HepG2 (cell line): ENCODE measurements around the gene ANKRD11. TPM values are rescaled to one million over a fixed set of nuclear protein-coding genes. Genes with fewer than 3 reads are reported as not detected.

Experiments
- AKAP8 ChIP-seq: sonication (generic); formaldehyde crosslinking; IDR thresholded peaks from 2 replicates; pipeline ENCODE4 v1.5.1; 2020; ENCODE audit warnings: mild to moderate bottlenecking, missing genetic modification reagents
- CBX1 ChIP-seq: IDR thresholded peaks from one replicate; pipeline ENCODE4 v1.6.1; 2016; ENCODE audit warnings: antibody characterized with exemption, low read depth
- CBX2 ChIP-seq, 2 experiments: fragments of 200-600 bp in 1 of 2; sonication (generic); formaldehyde crosslinking in 1 of 2; IDR thresholded peaks; 2 replicates each; pipeline versions ENCODE4 v1.7.0 to v1.8.1; 2018 to 2022; ENCODE audit warnings: low read depth in 2 of 2, low read length in 1 of 2, mild to moderate bottlenecking in 1 of 2, missing genetic modification reagents in 1 of 2
- CREM ChIP-seq, 2 experiments: sonication (generic) in 1 of 2; formaldehyde crosslinking in 1 of 2; IDR thresholded peaks; 2 replicates each; pipeline versions ENCODE4 v1.4.0 to v1.6.1; 2016 to 2020; ENCODE audit warnings: antibody characterized with exemption in 1 of 2, mild to moderate bottlenecking in 1 of 2, missing genetic modification reagents in 1 of 2
- GABPB1 ChIP-seq: IDR thresholded peaks from 2 replicates; pipeline ENCODE4 v1.6.1; 2016; ENCODE audit warnings: mild to moderate bottlenecking, missing genetic modification reagents, moderate library complexity, missing compliant biosample characterization
- HES4 ChIP-seq: sonication (generic); formaldehyde crosslinking; IDR thresholded peaks from 2 replicates; pipeline ENCODE4 v1.9.0; 2021; ENCODE audit warnings: mild to moderate bottlenecking, missing genetic modification reagents, borderline replicate concordance
- HNF1B ChIP-seq: sonication (generic); formaldehyde crosslinking; IDR thresholded peaks from 2 replicates; pipeline ENCODE4 v1.5.1; 2020; ENCODE audit warnings: mild to moderate bottlenecking, moderate library complexity, missing genetic modification reagents
- HNRNPLL ChIP-seq: fragments of 200-400 bp; formaldehyde crosslinking; IDR thresholded peaks from 2 replicates; pipeline ENCODE4 v1.6.1; 2017; ENCODE audit warnings: mild to moderate bottlenecking, low read depth, low read length; ENCODE audit not compliant: poor library complexity, severe bottlenecking
- IRF1 ChIP-seq: sonication (generic); formaldehyde crosslinking; IDR thresholded peaks from 2 replicates; pipeline ENCODE4 v1.4.0; 2020; ENCODE audit warnings: low read depth, mild to moderate bottlenecking, missing genetic modification reagents
- JUNB ChIP-seq: sonication (generic); formaldehyde crosslinking; IDR thresholded peaks from 2 replicates; pipeline ENCODE4 v1.8.0; 2022; ENCODE audit warnings: missing genetic modification reagents, mild to moderate bottlenecking, borderline replicate concordance
- PHF5A ChIP-seq: IDR thresholded peaks from one replicate; pipeline ENCODE4 v1.6.1; 2018; ENCODE audit warnings: low read depth, missing genetic modification reagents; ENCODE audit not compliant: unreplicated experiment
- POLR2AphosphoS5 ChIP-seq: IDR thresholded peaks from 2 replicates; pipeline ENCODE4 v1.6.1; 2012; ENCODE audit warnings: low read depth, low read length
- SALL2 ChIP-seq: sonication (generic); formaldehyde crosslinking; IDR thresholded peaks from 2 replicates; pipeline ENCODE4 v1.8.1; 2023; ENCODE audit warnings: mild to moderate bottlenecking, missing genetic modification reagents, inconsistent platforms
- SPEN ChIP-seq: sonication (generic); formaldehyde crosslinking; IDR thresholded peaks from 2 replicates; pipeline ENCODE4 v1.5.1; 2020; ENCODE audit warnings: low read depth, mild to moderate bottlenecking, missing genetic modification reagents
- TBX2 ChIP-seq: sonication (generic); formaldehyde crosslinking; IDR thresholded peaks from 2 replicates; pipeline ENCODE4 v1.5.0; 2020; ENCODE audit warnings: missing genetic modification reagents, mild to moderate bottlenecking, borderline replicate concordance
- ZEB1 ChIP-seq: IDR thresholded peaks from 2 replicates; pipeline ENCODE4 v1.6.1; 2012; ENCODE audit warnings: mild to moderate bottlenecking, low read depth, inconsistent platforms; ENCODE audit not compliant: insufficient replicate concordance
- ZNF10 ChIP-seq: sonication (generic); formaldehyde crosslinking; IDR thresholded peaks from 2 replicates; pipeline ENCODE4 v1.4.0; 2020; ENCODE audit warnings: mild to moderate bottlenecking, low read depth, missing genetic modification reagents, borderline replicate concordance
- ZNF280B ChIP-seq: sonication (generic); formaldehyde crosslinking; IDR thresholded peaks from 2 replicates; pipeline ENCODE4 v1.5.0; 2020; ENCODE audit warnings: missing genetic modification reagents, mild to moderate bottlenecking, borderline replicate concordance
- ZNF639 ChIP-seq: conservative IDR thresholded peaks from 2 replicates; pipeline ENCODE4 v1.6.1; 2018; ENCODE audit warnings: missing genetic modification reagents
- ZNF75D ChIP-seq: sonication (generic); formaldehyde crosslinking; IDR thresholded peaks from 2 replicates; pipeline ENCODE4 v1.8.1; 2023; ENCODE audit warnings: missing genetic modification reagents, mild to moderate bottlenecking, borderline replicate concordance
- ZNF780A ChIP-seq: sonication (generic); formaldehyde crosslinking; IDR thresholded peaks from 2 replicates; pipeline ENCODE4 v1.8.0; 2022; ENCODE audit warnings: mild to moderate bottlenecking, missing genetic modification reagents, moderate library complexity
- ZNF781 ChIP-seq: sonication (generic); formaldehyde crosslinking; IDR thresholded peaks from 2 replicates; pipeline ENCODE4 v1.5.1; 2020; ENCODE audit warnings: borderline replicate concordance, mild to moderate bottlenecking, missing genetic modification reagents; ENCODE audit errors: not compliant biosample characterization
- polyA plus RNA-seq, 8 experiments: library from polyadenylated mRNA; depleted of rRNA in 3 of 8; stranded (reverse) in 7 of 8; unstranded in 1 of 8; fragments of >200 nt; fragmentation: Illumina TruSeq in 4 of 8; extraction: Trizol in 4 of 8; gene quantifications; 2 replicates each; pipeline versions ENCODE4 v1.2.1 to v1.2.3, GENCODE V29; 2011 to 2016; ENCODE audit warnings: low read depth in 4 of 8, missing spikeins in 1 of 8, mixed read lengths in 1 of 8; ENCODE audit not compliant: insufficient read depth in 1 of 8
- total RNA-seq, 5 experiments: library from RNA; depleted of rRNA; stranded (reverse); fragments of >200 nt; fragmentation: Illumina TruSeq; extraction: Trizol; gene quantifications; 2 replicates each; pipeline ENCODE4 v1.2.3, GENCODE V29; 2016; ENCODE audit warnings: low read depth in 1 of 5

Gene ANKRD11
- total and polyA plus RNA-seq, 2 of the 13 experiments (the other 11 are each of a cell fraction or from before 2014, with no cell fraction given): 21.4 to 38.4 TPM

- peak; percentile 71; the same call in 1 of the 2 replicates for TF ChIP-seq HNF1B (CRISPR knock-in tag)
- TF ChIP-seq PHF5A (CRISPR knock-in tag): peak; percentile 97
- no peak for TF ChIP-seq ZNF10 (CRISPR knock-in tag)
- peak; percentile 43 for TF ChIP-seq HNRNPLL
- no peak; the same call in 1 of the 2 replicates for TF ChIP-seq JUNB
- no peak for TF ChIP-seq CBX2 (IDR thresholded peaks at IDR 0.05; ENCODE audit: low read depth, low read length)
- no peak for TF ChIP-seq CBX2 (CRISPR knock-in tag; IDR thresholded peaks at IDR 0.05; ENCODE audit: low read depth)
- TF ChIP-seq SPEN (CRISPR knock-in tag): peak; percentile 95
- TF ChIP-seq ZNF280B (CRISPR knock-in tag): peak; percentile 95
- TF ChIP-seq ZNF75D (CRISPR knock-in tag): no peak
- peak; percentile 80 for TF ChIP-seq CREM (IDR thresholded peaks at IDR 0.05)
- TF ChIP-seq CREM (CRISPR knock-in tag; IDR thresholded peaks at IDR 0.05): no peak
- TF ChIP-seq CBX1: peak; percentile 38
- 0 out of 2 replicates have a peak, but pooled peaks have one; percentile 70 for TF ChIP-seq SALL2 (CRISPR knock-in tag)
- TF ChIP-seq ZNF639 (CRISPR knock-in tag): peak; percentile 86
- TF ChIP-seq IRF1 (CRISPR knock-in tag): no peak
- TF ChIP-seq ZNF781: peak; percentile 97
- no peak for TF ChIP-seq ZEB1
- TF ChIP-seq POLR2AphosphoS5: no peak
- peak; percentile 93 for TF ChIP-seq HES4 (CRISPR knock-in tag)
- TF ChIP-seq GABPB1 (CRISPR knock-in tag): peak; percentile 74
- peak; percentile 83; the same call in 1 of the 2 replicates for TF ChIP-seq ZNF780A
- TF ChIP-seq TBX2 (CRISPR knock-in tag): peak; percentile 99
- TF ChIP-seq AKAP8 (CRISPR knock-in tag): peak; percentile 93
These were observed 94.9 kb downstream of the ANKRD11 start (continued) for GRCh38 chr16:89395150-89396142.
